A549 (cell line): ENCODE measurements around the gene TMEM235.
A peak's percentile ranks its signal among the peaks of the same experiment; 100 is the strongest.

Experiments used
- CTCF ChIP-seq: fragments of >200 bp; sonication (Bioruptor Twin); formaldehyde crosslinking; IDR thresholded peaks from 3 replicates; pipeline ENCODE4 v1.5.1; 2016
- EP300 ChIP-seq, 2 experiments: fragments of >200 bp; sonication (Bioruptor Twin); formaldehyde crosslinking; IDR thresholded peaks; 2 replicates in 1 of 2; 3 replicates in 1 of 2; pipeline ENCODE4 v1.6.1; 2016 to 2017
- HDAC2 ChIP-seq: fragments of 200-600 bp; sonication (generic); IDR thresholded peaks from 2 replicates; pipeline ENCODE4 v1.6.1; 2016
- HMGXB4 ChIP-seq: fragments of 250-450 bp; sonication (Bioruptor Pico); IDR thresholded peaks from 2 replicates; pipeline ENCODE4 v1.5.0; 2021; ENCODE audit warnings: mild to moderate bottlenecking, moderate library complexity, borderline replicate concordance
- JUN ChIP-seq, 2 experiments: fragments of >200 bp; sonication (Bioruptor Twin); formaldehyde crosslinking; IDR thresholded peaks; 2 replicates in 1 of 2; 3 replicates in 1 of 2; pipeline ENCODE4 v1.6.1; 2016 to 2017
- MAX ChIP-seq: IDR thresholded peaks from 2 replicates; pipeline ENCODE4 v1.6.1; 2012
- PBX3 ChIP-seq: IDR thresholded peaks from 2 replicates; pipeline ENCODE4 v1.6.1; 2012
- POLR2A ChIP-seq: IDR thresholded peaks from 2 replicates; pipeline ENCODE4 v1.6.1; 2012; ENCODE audit warnings: mild to moderate bottlenecking, low read length
- RAD21 ChIP-seq, 2 experiments: fragments of >200 bp in 1 of 2; sonication (Bioruptor Twin) in 1 of 2; formaldehyde crosslinking in 1 of 2; IDR thresholded peaks in 1 of 2; conservative IDR thresholded peaks in 1 of 2; 2 replicates in 1 of 2; 3 replicates in 1 of 2; pipeline ENCODE4 v1.6.1; 2012 to 2018; ENCODE audit warnings: inconsistent platforms in 1 of 2
- REST ChIP-seq: fragments of 200-600 bp; sonication (generic); IDR thresholded peaks from 2 replicates; pipeline ENCODE4 v1.6.1; 2016; ENCODE audit warnings: antibody characterized with exemption, mild to moderate bottlenecking, moderate library complexity
- USF2 ChIP-seq: fragments of 450-650 bp; IDR thresholded peaks from 2 replicates; pipeline ENCODE4 v1.6.1; 2014; ENCODE audit warnings: antibody characterized with exemption

GRCh38 chr17:78206298-78206697 lies 25.1 kb upstream of the TMEM235 start:
- no peak for TF ChIP-seq REST
- no peak for TF ChIP-seq HDAC2
- 0 out of 3 replicates have a peak, but pooled peaks have one; percentile 6 for TF ChIP-seq CTCF
- TF ChIP-seq PBX3 = no peak
- no peak for TF ChIP-seq HMGXB4 (CRISPR knock-in tag)
- TF ChIP-seq POLR2A = no peak
- no peak for TF ChIP-seq USF2
- peak in 1 of 2 experiments; percentile 18; a peak in 1 of 5 replicates for TF ChIP-seq RAD21 (conservative IDR thresholded peaks at IDR 0.05 in 1 of 2, IDR thresholded peaks at IDR 0.05 in 1 of 2)
- no peak for TF ChIP-seq EP300 (IDR thresholded peaks at IDR 0.05)
- no peak for TF ChIP-seq MAX
- no peak for TF ChIP-seq JUN (IDR thresholded peaks at IDR 0.05)
